Natural killer cell treated with Interleukin-12 subunit alpha and Interleukin-12 subunit beta and Interleukin-15 and Interleukin-18, amount 100 ng/mL, for 72 hours (primary cell): ENCODE results near the gene ZMYND10. TPM values are rescaled to one million over a fixed set of nuclear protein-coding genes. Genes with fewer than 3 reads are reported as not detected.

ENCODE experiments used
- ATAC-seq, 2 donors: fragments of 150-1000 bp; cut with Tn5 transposase in 1 of 2; sonication (Bioruptor Pico), chemical (Tn5 transposase) in 1 of 2; 2 replicates each; pipeline ENCODE4 v1.10.0; 2021
- DNase-seq: peaks from one replicate; pipeline ENCODE4 v3.0.0; 2022; ENCODE audit warnings: low spot score
- H3K27ac Mint-ChIP-seq, 2 donors: 1 replicate in 1 of 2; 2 replicates in 1 of 2; pipeline ENCODE4 v1.8.0; 2022; ENCODE audit warnings: mixed read lengths in 2 of 2, mild to moderate bottlenecking in 1 of 2, moderate library complexity in 1 of 2
- H3K27me3 Mint-ChIP-seq, 2 donors: 1 replicate in 1 of 2; 2 replicates in 1 of 2; pipeline ENCODE4 v1.8.0; 2022; ENCODE audit warnings: mixed read lengths in 2 of 2
- H3K36me3 Mint-ChIP-seq: one replicate; pipeline ENCODE4 v1.8.0; 2022; ENCODE audit warnings: mixed read lengths
- H3K4me1 Mint-ChIP-seq, 2 donors: 1 replicate in 1 of 2; 2 replicates in 1 of 2; pipeline ENCODE4 v1.8.0; 2022; ENCODE audit warnings: low read depth in 2 of 2, mixed read lengths in 2 of 2, mild to moderate bottlenecking in 1 of 2
- H3K4me3 Mint-ChIP-seq: one replicate; pipeline ENCODE4 v1.8.0; 2022; ENCODE audit warnings: mixed read lengths
- H3K9me3 Mint-ChIP-seq: 2 replicates; pipeline ENCODE4 v1.8.0; 2022; ENCODE audit warnings: mixed read lengths
- total RNA-seq, 2 donors: library from RNA; stranded (reverse); gene quantifications; one replicate each; pipeline ENCODE4 v1.2.3, GENCODE V29; 2022

The ZMYND10 gene
- total RNA-seq, 2 donors from 2014 or later, result 0.95 to 1.4 TPM

DNA sequence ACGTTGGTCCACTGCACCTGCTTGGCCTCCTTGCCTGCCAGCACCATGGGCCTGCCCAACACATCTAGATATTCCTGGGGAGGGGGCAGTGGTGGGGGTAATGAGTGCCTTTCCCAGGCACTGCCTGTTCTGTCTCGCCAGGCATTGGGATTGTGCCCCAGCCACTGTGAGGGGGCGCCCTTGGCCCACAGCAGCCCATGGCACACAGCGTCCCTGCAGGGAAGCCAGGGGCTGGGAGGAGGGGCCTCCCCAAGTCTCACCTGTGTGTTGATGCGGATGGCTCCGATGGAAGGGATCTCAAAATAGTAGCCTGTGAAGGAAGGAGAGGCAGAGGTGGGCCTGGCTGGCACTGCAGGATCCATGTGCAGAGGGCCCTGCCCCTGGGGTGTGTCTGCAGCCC, 32.5 kb upstream of the ZMYND10 start:
- Mint-ChIP-seq H3K4me3 (no peak overlapping the region), H3K27me3 (no peaks in the 10 kb centered on the region), H3K36me3 (no peaks in the 10 kb centered on the region), H3K9me3 (no peaks in the 10 kb centered on the region), H3K27ac (no peak overlapping the region), H3K4me1 (peaks cover 0 to 5% of the 10 kb centered on the region in 2 donors)
- DNase-seq (no peak), ATAC-seq (no peak)

DNA sequence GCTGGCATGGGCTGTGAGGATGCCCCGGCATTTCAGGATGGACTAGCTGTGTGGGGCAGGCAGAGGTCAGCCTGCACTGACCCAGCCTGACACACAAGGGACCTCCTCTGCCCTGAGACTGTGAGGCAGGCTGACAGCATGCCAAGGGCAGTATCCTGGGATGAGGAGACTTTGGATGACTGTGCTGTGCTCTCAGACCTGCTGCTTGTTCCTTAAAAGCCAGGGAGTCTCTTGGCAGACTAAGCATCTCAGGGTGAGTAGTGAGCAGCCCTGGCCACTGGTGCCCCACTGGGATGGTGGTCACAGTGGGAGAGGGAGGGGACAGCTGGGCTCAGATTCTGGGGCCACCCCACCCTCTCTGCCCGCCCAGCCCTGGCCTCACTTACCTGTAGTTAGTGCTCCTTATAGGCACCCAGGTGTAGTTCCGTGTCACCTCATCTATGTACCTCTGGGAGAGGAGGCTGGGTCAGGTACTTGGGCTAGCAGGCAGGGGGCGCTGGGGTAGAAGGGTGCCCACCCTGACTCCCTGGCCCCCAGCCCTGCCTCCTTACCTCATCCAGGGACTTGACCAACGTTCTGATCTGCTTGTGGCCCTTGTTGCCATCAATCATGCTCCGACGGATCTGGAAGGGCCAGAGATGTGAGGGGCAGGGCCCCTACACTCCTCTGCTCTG, 29.9 kb upstream of the ZMYND10 start:
- Mint-ChIP-seq H3K27ac (no peak overlapping the region), H3K27me3 (peaks cover 0 to 2% of the 10 kb centered on the region in 2 donors), H3K9me3 (no peaks in the 10 kb centered on the region), H3K4me1 (peaks cover 0 to 10% of the 10 kb centered on the region in 2 donors), H3K36me3 (no peaks in the 10 kb centered on the region), H3K4me3 (no peak overlapping the region)
- ATAC-seq (no peak), DNase-seq (no peak)

DNA sequence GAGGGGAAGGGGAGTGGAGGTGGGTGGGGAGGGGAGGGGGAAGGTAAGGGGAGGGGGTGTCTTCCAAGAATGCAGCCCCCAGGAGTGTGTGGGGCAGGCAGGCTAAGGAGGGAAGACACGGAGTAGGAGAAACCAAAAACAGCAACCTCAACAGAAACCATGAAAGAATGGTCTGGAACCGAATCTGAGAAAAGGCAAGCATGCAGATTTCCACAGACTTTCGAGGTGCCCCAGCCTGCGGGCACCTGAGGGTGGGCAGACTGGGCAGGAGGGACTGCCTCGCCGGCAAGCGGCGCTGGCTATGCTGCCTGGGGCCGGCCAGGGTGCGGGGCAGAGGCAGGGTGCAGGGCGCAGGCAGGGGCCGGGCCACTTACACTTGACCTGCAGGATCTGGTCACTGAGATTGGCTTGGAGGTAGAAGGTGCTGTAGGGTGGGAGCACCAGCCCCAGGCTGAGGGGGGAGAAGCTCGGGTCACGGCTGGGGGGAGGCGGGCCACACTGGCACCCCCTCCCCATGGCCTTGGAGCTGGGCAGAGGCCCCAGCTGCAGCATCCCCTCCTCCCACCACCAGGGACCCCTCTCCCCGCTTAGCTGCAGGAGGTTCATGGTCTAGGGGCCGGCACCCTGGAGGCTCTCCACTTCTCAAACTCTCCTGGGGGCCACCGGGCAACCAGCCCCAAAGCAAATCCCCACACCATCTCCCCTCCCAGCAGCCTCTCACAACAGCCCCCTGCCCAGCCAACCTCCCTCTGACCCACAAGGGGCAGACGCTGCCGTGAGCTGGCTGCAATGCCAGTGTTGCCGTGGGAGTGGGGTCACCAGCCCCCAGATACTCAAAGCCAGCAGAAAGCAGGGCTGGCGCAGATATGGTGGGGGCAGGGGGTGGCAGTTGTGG, 29.1 kb upstream of the ZMYND10 start:
- Mint-ChIP-seq H3K4me1 (peaks cover 0 to 10% of the 10 kb centered on the region in 2 donors), H3K9me3 (no peaks in the 10 kb centered on the region), H3K36me3 (no peaks in the 10 kb centered on the region), H3K4me3 (no peak overlapping the region), H3K27ac (no peak overlapping the region), H3K27me3 (peaks cover 0 to 2% of the 10 kb centered on the region in 2 donors)
- DNase-seq, result no peak
- no peak for ATAC-seq

DNA sequence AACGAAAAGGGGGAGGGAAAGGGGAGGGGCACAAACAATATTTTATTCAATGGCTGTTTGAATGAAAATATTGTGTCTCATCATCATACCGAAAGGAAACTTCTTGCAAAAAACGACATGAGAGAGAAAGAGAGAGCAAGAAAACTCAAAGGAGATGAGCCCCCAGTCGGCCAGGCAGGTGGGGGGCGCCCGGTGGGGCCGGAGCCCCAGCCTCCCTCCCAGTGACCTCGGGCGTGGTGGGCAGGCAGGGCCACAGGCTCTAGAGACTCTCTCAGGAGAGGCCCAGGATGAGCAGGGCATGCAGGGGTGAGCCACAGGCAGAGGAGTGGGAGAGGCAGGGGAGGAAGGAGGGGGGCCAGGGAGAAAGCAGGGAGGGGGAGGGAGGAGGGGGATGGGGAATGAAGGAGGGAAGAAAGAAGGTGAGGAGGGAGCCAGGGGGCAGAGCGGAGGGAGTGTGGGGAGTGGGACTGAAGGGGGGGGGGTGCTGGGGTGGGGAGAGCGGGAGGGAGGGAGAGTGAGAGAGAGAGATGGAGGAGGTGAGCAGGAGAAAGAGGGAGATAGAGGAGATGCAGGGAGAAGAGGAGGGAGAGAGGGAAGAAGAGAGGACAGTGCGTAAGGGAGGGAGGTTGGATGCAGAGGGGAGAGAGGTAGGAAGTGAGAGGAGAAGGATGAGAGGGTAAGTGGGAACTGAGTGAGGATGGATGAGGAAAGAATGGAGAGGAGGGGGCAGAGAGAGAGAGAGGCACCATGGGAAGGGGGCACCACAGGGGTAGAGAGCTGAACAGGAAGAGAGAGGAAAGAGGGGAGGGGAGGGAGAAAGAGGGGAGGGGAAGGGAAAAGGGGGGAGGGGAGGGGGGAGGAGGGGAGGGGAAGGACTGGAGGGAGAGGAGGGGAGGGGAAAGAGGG, 27.9 kb upstream of the ZMYND10 start:
- H3K9me3 Mint-ChIP-seq, result no peaks in the 10 kb centered on the region
- peak overlapping the region in 1 of 2 donors; percentile 19 for H3K27ac Mint-ChIP-seq
- H3K36me3 Mint-ChIP-seq, result no peaks in the 10 kb centered on the region
- H3K4me1 Mint-ChIP-seq, result peaks cover 0 to 10% of the 10 kb centered on the region in 2 donors
- H3K27me3 Mint-ChIP-seq, result peaks cover 0 to 2% of the 10 kb centered on the region in 2 donors
- ATAC-seq (no peak), DNase-seq (no peak)
- no peak overlapping the region for H3K4me3 Mint-ChIP-seq

DNA sequence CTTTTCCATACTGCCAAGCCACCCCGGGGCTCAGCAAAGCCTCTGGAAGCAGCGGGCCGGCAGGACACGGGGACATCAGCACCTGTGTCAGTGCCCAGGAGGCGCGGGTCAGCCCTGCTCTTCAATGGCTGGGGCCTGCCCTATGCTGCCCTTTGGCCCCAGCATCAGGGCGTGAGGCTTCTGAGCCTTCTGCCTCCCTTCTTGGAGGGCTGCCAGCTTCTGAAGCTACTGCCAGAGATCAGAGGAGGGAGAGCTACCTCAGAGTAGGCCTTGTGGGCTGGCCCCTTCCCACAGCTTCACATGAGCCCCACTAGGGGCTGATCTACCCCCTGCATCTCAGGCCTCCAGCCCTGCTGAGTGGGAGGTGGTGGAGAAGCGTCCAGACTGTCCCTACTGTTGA, 26.8 kb upstream of the ZMYND10 start:
- DNase-seq (no peak), ATAC-seq (no peak)
- Mint-ChIP-seq H3K9me3 (no peaks in the 10 kb centered on the region), H3K4me3 (no peak overlapping the region), H3K4me1 (peaks cover 0 to 10% of the 10 kb centered on the region in 2 donors), H3K27ac (peak overlapping the region in 1 of 2 donors; percentile 19), H3K27me3 (peaks cover 0 to 2% of the 10 kb centered on the region in 2 donors), H3K36me3 (no peaks in the 10 kb centered on the region)

GRCh38 chr3:50371133-50371685, 25.7 kb upstream of the ZMYND10 start:
- Mint-ChIP-seq H3K4me1 (peaks cover 0 to 10% of the 10 kb centered on the region in 2 donors), H3K9me3 (no peaks in the 10 kb centered on the region), H3K27me3 (peaks cover 0 to 2% of the 10 kb centered on the region in 2 donors), H3K36me3 (no peaks in the 10 kb centered on the region), H3K27ac (no peak overlapping the region), H3K4me3 (no peak overlapping the region)
- ATAC-seq (no peak), DNase-seq (no peak)

DNA sequence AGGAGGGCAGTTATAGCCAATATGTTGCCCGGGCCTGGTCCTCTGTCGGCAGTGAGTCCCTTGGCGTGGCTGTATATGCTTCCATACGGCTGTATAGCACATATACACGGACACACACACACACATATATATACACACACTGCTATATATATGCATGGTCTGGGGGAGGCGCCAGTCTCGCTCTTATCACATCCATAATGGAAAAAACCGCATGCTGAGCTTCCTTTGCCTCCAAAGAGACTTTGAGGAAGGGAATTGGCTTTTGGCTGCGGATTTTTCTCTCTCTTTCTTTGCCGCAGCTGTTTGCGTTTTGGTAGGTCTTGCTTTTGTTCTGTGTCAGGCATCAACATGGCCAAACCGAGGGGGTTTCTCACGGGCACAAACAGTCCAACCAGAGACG, 25.1 kb upstream of the ZMYND10 start:
- H3K27me3 Mint-ChIP-seq, result peaks cover 0 to 2% of the 10 kb centered on the region in 2 donors
- DNase-seq (no peak), ATAC-seq (no peak)
- H3K9me3 Mint-ChIP-seq, result no peaks in the 10 kb centered on the region
- H3K4me3 Mint-ChIP-seq, result no peak overlapping the region
- no peaks in the 10 kb centered on the region for H3K36me3 Mint-ChIP-seq
- H3K27ac Mint-ChIP-seq, result no peak overlapping the region
- peaks cover 0 to 10% of the 10 kb centered on the region in 2 donors for H3K4me1 Mint-ChIP-seq

- ATAC-seq, result no peak
Measured at GRCh38 chr3:50369012-50369670, 23.6 kb upstream of the ZMYND10 start.

GRCh38 chr3:50365842-50366220, 20.3 kb upstream of the ZMYND10 start:
- no peaks in the 10 kb centered on the region for H3K9me3 Mint-ChIP-seq
- ATAC-seq (no peak), DNase-seq (no peak)
- peak overlapping the region; percentile 33 to 37 for H3K27ac Mint-ChIP-seq
- peak overlapping the region; percentile 73 for H3K4me3 Mint-ChIP-seq
- no peaks in the 10 kb centered on the region for H3K36me3 Mint-ChIP-seq
- H3K27me3 Mint-ChIP-seq, result no peaks in the 10 kb centered on the region
- H3K4me1 Mint-ChIP-seq, result peaks cover 0 to 5% of the 10 kb centered on the region in 2 donors

More at GRCh38 chr3:50369012-50369670, 23.6 kb upstream of the ZMYND10 start:
- Mint-ChIP-seq H3K9me3 (no peaks in the 10 kb centered on the region), H3K27ac (peak overlapping the region in 1 of 2 donors; percentile 31), H3K36me3 (no peaks in the 10 kb centered on the region), H3K4me3 (no peak overlapping the region), H3K27me3 (peaks cover 0 to 2% of the 10 kb centered on the region in 2 donors), H3K4me1 (peaks cover 0 to 10% of the 10 kb centered on the region in 2 donors)
- no peak for DNase-seq

GRCh38 chr3:50365080-50365841, 19.7 kb upstream of the ZMYND10 start:
- Mint-ChIP-seq H3K4me1 (peaks cover 0 to 5% of the 10 kb centered on the region in 2 donors), H3K4me3 (peak overlapping the region; percentile 73)

DNA sequence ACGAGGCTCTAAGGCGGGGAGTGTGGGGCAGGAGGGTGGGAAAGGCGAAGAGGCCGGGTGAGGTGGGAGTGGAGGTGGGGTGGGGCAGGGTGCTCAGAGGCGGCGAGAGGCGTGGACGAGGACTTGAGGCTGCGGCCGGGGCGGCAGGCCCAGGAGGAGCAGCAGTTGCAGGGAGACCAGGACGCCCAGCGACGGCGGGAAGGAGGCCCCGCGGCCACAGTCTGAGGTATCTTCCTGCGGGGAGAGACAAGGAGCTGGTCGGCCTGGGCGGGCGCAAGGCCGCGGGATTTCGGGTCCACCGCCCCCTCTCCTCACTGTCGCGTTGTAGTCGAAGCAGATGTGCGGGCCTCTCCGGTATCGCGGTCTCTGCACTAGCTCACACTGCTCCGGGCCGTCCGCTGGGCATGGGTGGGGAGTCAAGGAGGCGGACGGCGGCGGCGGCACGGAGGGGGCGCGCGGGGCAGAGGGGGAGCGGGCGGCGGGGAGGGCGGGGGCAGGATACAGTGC, 19.1 kb upstream of the ZMYND10 start:
- ATAC-seq, result peak; percentile 43 to 54
- H3K27me3 Mint-ChIP-seq, result no peaks in the 10 kb centered on the region
- no peaks in the 10 kb centered on the region for H3K36me3 Mint-ChIP-seq
- no peak for DNase-seq
- peak overlapping the region; percentile 73 for H3K4me3 Mint-ChIP-seq
- H3K27ac Mint-ChIP-seq, result peak overlapping the region in 1 of 2 donors; percentile 29
- H3K4me1 Mint-ChIP-seq, result peaks cover 5 to 10% of the 10 kb centered on the region in 2 donors
- H3K9me3 Mint-ChIP-seq, result no peaks in the 10 kb centered on the region

More at GRCh38 chr3:50365080-50365841, 19.7 kb upstream of the ZMYND10 start:
- no peaks in the 10 kb centered on the region for H3K27me3 Mint-ChIP-seq
- H3K27ac Mint-ChIP-seq, result peak overlapping the region; percentile 33 to 37
- no peaks in the 10 kb centered on the region for H3K9me3 Mint-ChIP-seq
- ATAC-seq, result peak; percentile 95 to 96
- H3K36me3 Mint-ChIP-seq, result no peaks in the 10 kb centered on the region
- peak; percentile 92 for DNase-seq

GRCh38 chr3:50359760-50360110, 14.2 kb upstream of the ZMYND10 start:
- H3K9me3 Mint-ChIP-seq, result no peaks in the 10 kb centered on the region
- H3K36me3 Mint-ChIP-seq, result peaks cover 8% of the 10 kb centered on the region
- peak overlapping the region; percentile 96 for H3K4me3 Mint-ChIP-seq
- peaks cover 31 to 43% of the 10 kb centered on the region in 2 donors for H3K4me1 Mint-ChIP-seq
- peak in 1 of 2 donors; percentile 2 for ATAC-seq
- no peaks in the 10 kb centered on the region for H3K27me3 Mint-ChIP-seq
- DNase-seq, result no peak
- H3K27ac Mint-ChIP-seq, result peak overlapping the region; percentile 79 to 94
